Measurements from ENCODE around the gene CRACR2B.

Gene CRACR2B

DNA sequence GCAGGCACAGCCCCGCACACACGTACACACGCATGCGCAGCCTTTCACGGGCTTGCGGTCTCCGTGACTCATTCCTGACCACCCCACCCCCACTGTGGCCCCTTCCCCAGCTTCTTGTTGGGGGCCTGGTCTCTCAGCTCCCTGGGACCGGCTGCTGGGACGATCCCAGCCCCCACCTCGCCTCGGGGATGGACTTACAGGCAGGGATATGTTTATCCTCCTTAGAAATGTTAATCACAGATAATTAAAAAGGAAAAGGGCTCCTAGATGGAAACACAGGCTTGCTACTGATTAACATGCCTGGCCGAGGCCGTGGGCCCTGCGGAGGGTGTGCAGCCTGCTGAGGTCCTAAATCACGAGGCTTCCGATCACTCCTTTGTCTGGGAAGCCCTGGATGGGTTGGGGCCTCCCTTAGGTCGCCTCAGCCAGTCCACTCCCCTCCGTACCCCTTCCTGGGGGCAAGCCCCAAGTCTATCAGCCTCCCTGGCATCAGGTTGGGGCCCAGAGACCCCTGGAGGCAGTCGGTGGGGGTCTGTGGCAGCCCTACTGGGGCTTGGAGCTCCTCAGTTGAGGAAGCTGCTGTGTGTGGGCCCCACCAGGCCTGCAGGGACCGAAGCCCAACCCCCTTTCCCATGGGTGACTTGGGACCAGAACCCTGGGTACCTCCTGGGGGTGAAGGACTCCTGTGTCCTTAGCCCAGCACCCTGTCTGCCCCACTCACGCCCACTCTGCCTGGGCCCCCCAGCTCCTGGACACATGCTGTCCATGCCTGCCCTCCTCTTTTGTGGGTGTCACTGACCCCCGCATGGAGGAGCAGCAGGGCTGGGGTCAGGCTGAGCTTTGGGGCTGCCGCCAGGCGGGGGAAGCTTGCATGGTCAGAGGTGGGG lies 35.5 kb downstream of the CRACR2B start:
- no CpG with 5 or more reads among the region's 24 CpGs for WGBS (ENCODE audit: extremely low coverage, insufficient coverage, low lambda C conversion rate)
- Histone ChIP-seq H2BK120ac (ENCODE audit: low read depth, low read length) (no peak overlapping the region), H3K79me2 (ENCODE audit: control insufficient read depth, insufficient read depth, low read length) (no peaks in the 10 kb centered on the region), H3K27ac (ENCODE audit: low read depth, low read length) (no peak overlapping the region), H3K56ac (ENCODE audit: low read length) (no peak overlapping the region), H3K4me3 (ENCODE audit: low read length) (no peak overlapping the region), H3K4me2 (ENCODE audit: low read length) (no peak overlapping the region), H3K79me1 (ENCODE audit: low read length) (no peaks in the 10 kb centered on the region), H2AK5ac (ENCODE audit: low read length) (no peak overlapping the region), H2BK5ac (ENCODE audit: low read length) (no peak overlapping the region), H3K23ac (ENCODE audit: low read length) (no peak overlapping the region), H3K36me3 (ENCODE audit: control insufficient read depth, insufficient read depth, low read length) (no peaks in the 10 kb centered on the region), H2BK15ac (replicated peaks; ENCODE audit: low read depth) (no peak overlapping the region), H3K4me1 (ENCODE audit: control insufficient read depth, low read depth, low read length) (no peaks in the 10 kb centered on the region), H3K4ac (ENCODE audit: low read depth, low read length) (no peak overlapping the region), H4K5ac (ENCODE audit: low read length) (no peak overlapping the region), H4K8ac (ENCODE audit: low read depth, low read length) (no peak overlapping the region), H3K27me3 (ENCODE audit: insufficient read depth, low read length, poor library complexity) (no peaks in the 10 kb centered on the region), H3K9ac (ENCODE audit: low read length) (no peak overlapping the region), H3K18ac (ENCODE audit: low read length) (no peak overlapping the region)
- no peak for DNase-seq

DNA sequence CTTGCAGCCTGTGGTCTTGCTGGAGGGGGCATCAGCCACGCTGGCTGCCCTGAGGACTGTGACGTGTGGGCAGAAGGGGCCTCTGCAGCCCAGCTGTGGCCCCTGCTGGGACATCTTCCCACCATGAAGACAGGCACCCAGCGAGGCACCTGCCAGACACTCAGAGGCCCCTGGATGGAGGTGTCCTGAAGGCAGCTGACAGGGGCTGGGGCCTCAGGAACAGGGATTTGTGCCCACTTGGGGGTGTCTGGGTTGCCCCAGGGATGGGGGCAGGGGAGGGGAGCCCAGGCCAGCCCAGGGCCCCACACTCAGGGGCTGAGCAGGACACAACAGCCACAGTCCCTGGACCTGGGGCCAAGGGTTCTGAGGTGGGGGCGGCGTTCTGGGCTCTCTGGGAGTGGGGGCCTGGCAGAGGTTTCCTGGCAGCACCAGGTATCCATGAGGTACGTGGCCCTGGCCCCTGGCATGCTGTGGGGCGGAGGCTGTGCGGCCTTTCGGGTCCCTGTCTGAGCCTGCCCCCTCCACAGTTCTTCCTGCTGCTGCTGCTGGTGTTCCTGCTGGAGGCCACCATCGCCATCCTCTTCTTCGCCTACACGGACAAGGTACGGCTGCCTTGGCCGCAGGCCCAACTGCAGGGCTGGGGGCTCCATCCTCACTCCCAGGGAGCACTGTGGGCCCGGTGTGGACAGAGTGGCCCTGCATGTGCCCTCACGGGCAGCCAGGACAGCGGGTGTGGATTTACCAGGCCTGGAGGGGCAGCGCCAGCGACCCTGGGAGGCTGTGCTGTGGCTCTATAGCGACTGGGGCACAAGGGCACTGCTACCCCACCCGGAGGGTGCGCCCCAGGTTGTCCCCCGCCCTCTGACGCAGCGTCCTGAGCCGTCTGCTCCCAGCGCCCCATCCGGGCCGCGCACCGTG lies 36.5 kb downstream of the CRACR2B start:
- Histone ChIP-seq H3K79me2 (ENCODE audit: control insufficient read depth, insufficient read depth, low read length) (no peaks in the 10 kb centered on the region), H3K4me3 (ENCODE audit: low read length) (no peak overlapping the region), H4K8ac (ENCODE audit: low read depth, low read length) (no peak overlapping the region), H3K36me3 (ENCODE audit: control insufficient read depth, insufficient read depth, low read length) (no peaks in the 10 kb centered on the region), H3K23ac (ENCODE audit: low read length) (no peak overlapping the region), H3K56ac (ENCODE audit: low read length) (no peak overlapping the region), H2BK5ac (ENCODE audit: low read length) (no peak overlapping the region), H2BK15ac (replicated peaks; ENCODE audit: low read depth) (no peak overlapping the region), H3K4me2 (ENCODE audit: low read length) (no peak overlapping the region), H2AK5ac (ENCODE audit: low read length) (no peak overlapping the region), H3K4me1 (ENCODE audit: control insufficient read depth, low read depth, low read length) (no peaks in the 10 kb centered on the region), H3K4ac (ENCODE audit: low read depth, low read length) (no peak overlapping the region), H3K9ac (ENCODE audit: low read length) (no peak overlapping the region), H4K5ac (ENCODE audit: low read length) (no peak overlapping the region), H3K18ac (ENCODE audit: low read length) (no peak overlapping the region), H3K79me1 (ENCODE audit: low read length) (no peaks in the 10 kb centered on the region), H2BK120ac (ENCODE audit: low read depth, low read length) (no peak overlapping the region), H3K27ac (ENCODE audit: low read depth, low read length) (no peak overlapping the region), H3K27me3 (ENCODE audit: insufficient read depth, low read length, poor library complexity) (no peaks in the 10 kb centered on the region)
- WGBS (ENCODE audit: extremely low coverage, insufficient coverage, low lambda C conversion rate): no CpG with 5 or more reads among the region's 31 CpGs
- no peak for DNase-seq

DNA sequence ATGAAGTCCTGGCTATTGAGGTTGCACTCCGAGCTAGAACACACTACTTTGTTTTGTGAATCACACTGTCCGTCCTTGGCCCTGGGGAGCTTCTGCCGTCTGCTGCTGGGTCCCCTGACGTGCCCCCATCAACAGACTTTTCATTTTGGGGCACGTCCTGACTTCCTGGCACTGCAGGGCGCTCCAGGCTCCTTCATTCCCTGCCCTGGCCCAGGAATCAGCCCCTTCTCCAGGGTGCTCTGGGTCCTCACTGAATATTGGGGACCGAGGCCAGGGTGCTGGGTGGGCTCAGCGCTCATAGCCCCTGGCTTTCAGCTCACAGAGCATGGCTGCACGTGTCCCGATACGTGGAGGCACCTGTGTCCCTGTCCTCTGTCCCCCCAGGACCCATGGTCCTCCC lies 37.2 kb downstream of the CRACR2B start:
- Histone ChIP-seq H3K56ac (ENCODE audit: low read length) (no peak overlapping the region), H3K27ac (ENCODE audit: low read depth, low read length) (no peak overlapping the region), H3K4me2 (ENCODE audit: low read length) (no peak overlapping the region), H4K5ac (ENCODE audit: low read length) (no peak overlapping the region), H3K79me1 (ENCODE audit: low read length) (no peaks in the 10 kb centered on the region), H3K23ac (ENCODE audit: low read length) (no peak overlapping the region), H3K79me2 (ENCODE audit: control insufficient read depth, insufficient read depth, low read length) (no peaks in the 10 kb centered on the region), H3K36me3 (ENCODE audit: control insufficient read depth, insufficient read depth, low read length) (no peaks in the 10 kb centered on the region), H3K4me1 (ENCODE audit: control insufficient read depth, low read depth, low read length) (no peaks in the 10 kb centered on the region), H2BK120ac (ENCODE audit: low read depth, low read length) (no peak overlapping the region), H2BK15ac (replicated peaks; ENCODE audit: low read depth) (no peak overlapping the region), H2BK5ac (ENCODE audit: low read length) (no peak overlapping the region), H4K8ac (ENCODE audit: low read depth, low read length) (no peak overlapping the region), H3K4me3 (ENCODE audit: low read length) (no peak overlapping the region), H3K9ac (ENCODE audit: low read length) (no peak overlapping the region), H3K27me3 (ENCODE audit: insufficient read depth, low read length, poor library complexity) (no peaks in the 10 kb centered on the region), H3K4ac (ENCODE audit: low read depth, low read length) (no peak overlapping the region), H2AK5ac (ENCODE audit: low read length) (no peak overlapping the region), H3K18ac (ENCODE audit: low read length) (no peak overlapping the region)
- no peak for DNase-seq
- WGBS (ENCODE audit: extremely low coverage, insufficient coverage, low lambda C conversion rate): no CpG with 5 or more reads among the region's 11 CpGs

DNA sequence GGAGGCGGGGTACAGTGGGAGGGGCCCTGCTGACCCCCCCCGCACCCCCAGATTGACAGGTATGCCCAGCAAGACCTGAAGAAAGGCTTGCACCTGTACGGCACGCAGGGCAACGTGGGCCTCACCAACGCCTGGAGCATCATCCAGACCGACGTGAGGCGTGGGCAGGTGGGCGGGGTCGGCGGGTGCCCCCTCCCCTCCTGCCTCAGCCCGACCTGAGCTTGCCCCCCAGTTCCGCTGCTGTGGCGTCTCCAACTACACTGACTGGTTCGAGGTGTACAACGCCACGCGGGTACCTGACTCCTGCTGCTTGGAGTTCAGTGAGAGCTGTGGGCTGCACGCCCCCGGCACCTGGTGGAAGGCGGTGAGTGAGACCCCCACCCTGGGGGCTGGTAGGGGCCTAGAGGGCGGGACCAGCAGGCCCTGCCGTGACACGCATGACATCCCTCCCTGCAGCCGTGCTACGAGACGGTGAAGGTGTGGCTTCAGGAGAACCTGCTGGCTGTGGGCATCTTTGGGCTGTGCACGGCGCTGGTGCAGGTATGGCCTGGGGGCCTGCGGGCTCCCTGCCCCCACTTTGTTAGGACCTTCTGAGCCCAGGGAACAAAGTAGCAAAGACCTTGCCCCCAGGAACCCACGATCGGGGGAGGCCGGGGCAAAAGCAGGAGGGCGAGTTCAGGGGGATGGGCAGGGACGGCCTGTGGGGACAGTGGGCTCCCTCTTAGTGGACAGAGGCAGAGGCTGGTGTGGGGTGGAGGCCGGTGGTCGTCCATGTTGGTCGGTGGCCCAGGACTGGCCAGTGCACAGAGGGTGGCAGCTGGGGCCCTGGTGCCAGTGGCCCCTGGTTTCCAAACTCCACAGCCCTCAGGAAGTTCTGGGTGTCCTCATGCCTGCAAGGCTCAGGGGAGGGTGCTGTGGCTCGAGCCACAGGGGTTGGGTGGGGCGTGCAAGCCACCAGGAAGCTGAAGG lies 38.0 kb downstream of the CRACR2B start:
- Histone ChIP-seq H3K23ac (ENCODE audit: low read length) (no peak overlapping the region), H2AK5ac (ENCODE audit: low read length) (no peak overlapping the region), H3K4me1 (ENCODE audit: control insufficient read depth, low read depth, low read length) (no peaks in the 10 kb centered on the region), H3K18ac (ENCODE audit: low read length) (no peak overlapping the region), H4K5ac (ENCODE audit: low read length) (no peak overlapping the region), H3K4me2 (ENCODE audit: low read length) (no peak overlapping the region), H3K4me3 (ENCODE audit: low read length) (no peak overlapping the region), H3K27me3 (ENCODE audit: insufficient read depth, low read length, poor library complexity) (no peaks in the 10 kb centered on the region), H2BK5ac (ENCODE audit: low read length) (no peak overlapping the region), H2BK120ac (ENCODE audit: low read depth, low read length) (no peak overlapping the region), H3K79me1 (ENCODE audit: low read length) (no peaks in the 10 kb centered on the region), H3K56ac (ENCODE audit: low read length) (no peak overlapping the region), H3K79me2 (ENCODE audit: control insufficient read depth, insufficient read depth, low read length) (no peaks in the 10 kb centered on the region), H3K27ac (ENCODE audit: low read depth, low read length) (no peak overlapping the region), H3K9ac (ENCODE audit: low read length) (no peak overlapping the region), H4K8ac (ENCODE audit: low read depth, low read length) (no peak overlapping the region), H2BK15ac (replicated peaks; ENCODE audit: low read depth) (no peak overlapping the region), H3K4ac (ENCODE audit: low read depth, low read length) (no peak overlapping the region), H3K36me3 (ENCODE audit: control insufficient read depth, insufficient read depth, low read length) (no peaks in the 10 kb centered on the region)
- WGBS (ENCODE audit: extremely low coverage, insufficient coverage, low lambda C conversion rate): no CpG with 5 or more reads among the region's 41 CpGs
- no peak for DNase-seq

DNA sequence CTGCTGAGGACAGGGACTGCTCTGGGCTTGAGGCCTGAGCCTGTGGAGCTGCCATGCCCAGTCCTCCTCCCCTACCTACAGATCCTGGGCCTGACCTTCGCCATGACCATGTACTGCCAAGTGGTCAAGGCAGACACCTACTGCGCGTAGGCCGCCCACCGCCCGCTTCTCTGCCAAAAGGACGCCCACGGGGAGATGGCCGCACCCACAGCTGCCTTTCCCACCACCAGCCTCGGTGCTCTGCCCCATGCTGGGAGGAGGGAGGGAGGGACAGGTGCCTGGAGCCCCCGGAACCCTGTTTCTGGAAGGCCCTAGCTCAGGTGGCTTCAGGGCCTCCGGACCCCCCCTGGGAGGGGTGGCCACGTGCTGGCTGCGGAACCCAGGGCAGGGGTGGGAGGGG lies 38.8 kb downstream of the CRACR2B start:
- H4K8ac ChIP-seq (ENCODE audit: low read depth, low read length): no peak overlapping the region
- no peak overlapping the region for H3K18ac ChIP-seq (ENCODE audit: low read length)
- no peak overlapping the region for H2BK15ac ChIP-seq (replicated peaks; ENCODE audit: low read depth)
- H2BK5ac ChIP-seq (ENCODE audit: low read length): no peak overlapping the region
- H3K4me3 ChIP-seq (ENCODE audit: low read length): no peak overlapping the region
- no peak overlapping the region for H2BK120ac ChIP-seq (ENCODE audit: low read depth, low read length)
- no peaks in the 10 kb centered on the region for H3K4me1 ChIP-seq (ENCODE audit: control insufficient read depth, low read depth, low read length)
- H3K27me3 ChIP-seq (ENCODE audit: insufficient read depth, low read length, poor library complexity): no peaks in the 10 kb centered on the region
- H2AK5ac ChIP-seq (ENCODE audit: low read length): no peak overlapping the region
- H3K36me3 ChIP-seq (ENCODE audit: control insufficient read depth, insufficient read depth, low read length): no peaks in the 10 kb centered on the region
- H3K23ac ChIP-seq (ENCODE audit: low read length): no peak overlapping the region
- H3K4ac ChIP-seq (ENCODE audit: low read depth, low read length): no peak overlapping the region
- no peak for DNase-seq
- no peak overlapping the region for H4K5ac ChIP-seq (ENCODE audit: low read length)
- no peaks in the 10 kb centered on the region for H3K79me2 ChIP-seq (ENCODE audit: control insufficient read depth, insufficient read depth, low read length)
- WGBS (ENCODE audit: extremely low coverage, insufficient coverage, low lambda C conversion rate): no CpG with 5 or more reads among the region's 14 CpGs
- no peaks in the 10 kb centered on the region for H3K79me1 ChIP-seq (ENCODE audit: low read length)
- H3K4me2 ChIP-seq (ENCODE audit: low read length): no peak overlapping the region
- H3K56ac ChIP-seq (ENCODE audit: low read length): no peak overlapping the region
- H3K27ac ChIP-seq (ENCODE audit: low read depth, low read length): no peak overlapping the region
- H3K9ac ChIP-seq (ENCODE audit: low read length): no peak overlapping the region

All from mesendoderm (in vitro differentiated cells).